H1 (cell line): Measurements from ENCODE around the gene ARSA. TPM values are rescaled to one million over a fixed set of nuclear protein-coding genes. Genes with fewer than 3 reads are reported as not detected.

Source experiments
- ASH2L ChIP-seq: fragments of 200-600, 300-600 bp; sonication (generic); IDR thresholded peaks from one replicate; pipeline ENCODE4 v1.7.1; 2017; ENCODE audit warnings: low read length
- CBX8 ChIP-seq: fragments of 300-800, 300-1000 bp; sonication (generic); IDR thresholded peaks from 2 replicates; pipeline ENCODE4 v1.7.1; 2016; ENCODE audit warnings: low read depth, low read length, borderline replicate concordance
- CHD7 ChIP-seq: fragments of 300-600 bp; sonication (generic); IDR thresholded peaks from 2 replicates; pipeline ENCODE4 v1.7.1; 2012; ENCODE audit warnings: low read length, moderate library complexity, mild to moderate bottlenecking, inconsistent platforms; ENCODE audit not compliant: insufficient replicate concordance
- EP300 ChIP-seq, 2 experiments: IDR thresholded peaks; 1 replicate in 1 of 2; 2 replicates in 1 of 2; pipeline ENCODE4 v1.6.1; 2011 to 2012; ENCODE audit warnings: low read depth in 2 of 2, low read length in 2 of 2, mild to moderate bottlenecking in 2 of 2, borderline replicate concordance in 1 of 2, inconsistent platforms in 1 of 2, moderate library complexity in 1 of 2
- FOSL1 ChIP-seq: IDR thresholded peaks from 2 replicates; pipeline ENCODE4 v1.6.1; 2011; ENCODE audit warnings: mild to moderate bottlenecking, low read depth, low read length, moderate library complexity; ENCODE audit not compliant: insufficient read depth
- JUND ChIP-seq: IDR thresholded peaks from 2 replicates; pipeline ENCODE4 v1.6.1; 2011; ENCODE audit warnings: mild to moderate bottlenecking, improper control_type of control experiment, low read length
- MAFK ChIP-seq: IDR thresholded peaks from 2 replicates; pipeline ENCODE4 v1.6.1; 2012; ENCODE audit warnings: low read depth, mild to moderate bottlenecking, improper control_type of control experiment, low read length
- POLR2AphosphoS5 ChIP-seq: IDR thresholded peaks from 2 replicates; pipeline ENCODE4 v1.6.1; 2011; ENCODE audit warnings: low read depth, low read length
- SIRT6 ChIP-seq: IDR thresholded peaks from one replicate; pipeline ENCODE4 v1.7.1; 2012; ENCODE audit warnings: low read length, inconsistent platforms
- polyA plus RNA-seq, 7 experiments: library from polyadenylated mRNA; depleted of rRNA in 3 of 7; stranded (reverse) in 5 of 7; unstranded in 2 of 7; fragments of >200 nt in 5 of 7; fragments of 200-250 nt in 2 of 7; gene quantifications; 1 replicate in 5 of 7; 2 replicates in 1 of 7; 4 replicates in 1 of 7; pipeline versions ENCODE4 v1.2.1 to v1.2.3, GENCODE V29; 2011 to 2013; ENCODE audit warnings: missing spikeins in 2 of 7, mixed read lengths in 2 of 7
- total RNA-seq: library from RNA; stranded (reverse); fragmentation: NEBNext Ultra II Directional; extraction: Animal tissue kit (Norgen Biotek cat#: 25700); gene quantifications from 2 replicates; pipeline ENCODE4 v1.2.1, GENCODE V29; 2021

The ARSA gene
- total and polyA plus RNA-seq, 2 of the 8 experiments (the other 6 are each of a cell fraction or from before 2014, with no cell fraction given), result 9.8 to 10.1 TPM

- TF ChIP-seq CHD7 (no peak), FOSL1 (no peak), MAFK (no peak), SIRT6 (no peak), ASH2L (no peak), POLR2AphosphoS5 (no peak), JUND (no peak), EP300 (IDR thresholded peaks at IDR 0.05; ENCODE audit: borderline replicate concordance in 1 of 2, low read depth in 2 of 2, low read length in 2 of 2) (no peak), CBX8 (no peak)
These were observed 48.2 kb downstream of the ARSA start (continued) for GRCh38 chr22:50579752-50580151.
